NAMALWA (cell line): Measurements from ENCODE around the gene FEM1C.

Experiments used
- DNase-seq: peaks from one replicate; pipeline ENCODE4 v3.0.0-alpha.2; 2015; ENCODE audit warnings: low spot score

Gene FEM1C

DNA sequence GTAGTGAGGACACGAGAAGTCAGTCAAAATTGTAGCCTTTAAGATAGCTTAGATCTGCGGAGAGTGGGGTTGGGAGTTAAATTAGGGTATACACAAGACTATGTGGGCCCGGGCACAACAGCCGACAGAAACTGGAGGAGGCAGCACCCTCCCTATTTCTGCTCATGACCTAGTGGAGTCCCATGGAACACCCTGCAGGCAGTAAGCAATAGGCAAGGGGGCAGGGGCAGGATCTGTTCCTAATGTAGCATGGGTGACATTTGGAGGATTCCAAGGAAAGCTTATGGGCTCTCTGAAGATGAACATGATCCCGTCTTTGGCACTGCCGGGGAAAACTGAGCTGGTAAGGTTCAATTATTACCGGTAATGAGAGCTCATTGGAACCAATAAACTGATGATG lies 67.0 kb downstream of the FEM1C start:
- no peak for DNase-seq

GRCh38 chr5:115475788-115476187 lies 68.8 kb downstream of the FEM1C start:
- no peak for DNase-seq

DNA sequence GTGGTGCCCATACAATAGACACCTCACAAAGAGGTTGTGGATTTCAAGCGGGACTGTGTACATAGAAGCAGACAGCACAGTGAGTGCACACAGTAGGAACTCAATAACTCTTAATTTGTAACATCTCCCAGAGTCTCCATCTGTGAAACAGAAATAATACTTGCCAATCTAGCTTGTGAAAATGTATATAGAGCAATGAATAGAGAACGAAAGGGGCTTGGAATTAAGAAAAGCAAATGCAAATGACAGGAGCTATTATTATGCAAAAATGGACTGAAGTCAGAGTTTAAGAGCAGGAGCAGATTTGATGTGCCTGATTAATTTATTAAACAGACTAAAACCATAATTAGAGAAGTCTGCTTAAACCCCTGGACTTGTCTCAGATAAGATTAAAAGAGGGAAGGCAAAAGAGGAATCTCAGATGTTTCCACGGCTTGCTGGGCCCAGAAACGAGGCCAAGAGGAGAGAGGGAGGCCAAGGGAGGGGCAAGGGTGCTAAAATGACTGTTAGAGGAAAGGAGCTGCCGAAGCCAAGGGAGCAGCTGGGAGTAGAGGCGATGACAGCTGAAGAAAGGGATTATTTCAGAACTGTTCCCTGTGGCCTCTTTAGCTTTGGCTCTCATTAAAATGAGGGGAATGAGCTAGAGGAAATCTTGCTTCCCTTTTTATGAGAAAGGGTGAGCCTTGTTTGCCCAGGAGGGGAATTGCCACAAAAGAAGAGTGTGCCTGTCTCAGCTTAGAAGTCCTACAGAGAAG lies 72.1 kb downstream of the FEM1C start:
- no peak for DNase-seq

DNA sequence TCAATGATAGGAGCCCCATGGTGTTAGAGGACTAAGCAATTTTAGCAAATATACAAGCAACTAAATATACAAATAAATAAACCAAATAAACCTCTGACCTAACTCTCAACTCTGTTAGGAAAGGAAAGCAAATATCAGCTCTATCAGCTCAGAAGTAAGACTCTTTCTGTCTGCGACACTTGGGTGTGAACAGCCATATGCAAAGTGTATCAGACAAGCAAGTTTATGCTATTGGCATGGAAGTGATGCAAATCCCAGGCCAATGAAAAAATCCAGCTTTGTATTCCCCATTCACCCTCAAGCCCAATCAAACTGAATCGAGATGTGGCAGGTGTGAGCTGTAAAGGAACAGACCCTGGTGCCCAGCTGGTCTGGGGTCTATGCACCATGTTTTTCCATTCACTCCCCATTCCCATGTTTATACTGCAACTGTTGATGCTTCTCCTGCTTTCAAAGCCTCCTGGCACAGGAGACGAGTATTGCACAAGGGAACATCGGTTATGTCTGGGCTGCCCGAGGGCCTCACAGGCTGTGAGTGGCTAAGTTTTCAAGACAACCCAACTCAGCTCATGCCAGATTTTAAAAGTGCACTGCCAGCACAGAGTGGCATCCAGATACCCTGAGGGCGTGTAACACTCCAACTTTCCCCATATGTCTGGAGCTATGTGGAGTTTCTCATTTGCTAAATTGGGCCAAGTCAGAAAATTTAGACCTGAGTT lies 73.1 kb downstream of the FEM1C start:
- no peak for DNase-seq

DNA sequence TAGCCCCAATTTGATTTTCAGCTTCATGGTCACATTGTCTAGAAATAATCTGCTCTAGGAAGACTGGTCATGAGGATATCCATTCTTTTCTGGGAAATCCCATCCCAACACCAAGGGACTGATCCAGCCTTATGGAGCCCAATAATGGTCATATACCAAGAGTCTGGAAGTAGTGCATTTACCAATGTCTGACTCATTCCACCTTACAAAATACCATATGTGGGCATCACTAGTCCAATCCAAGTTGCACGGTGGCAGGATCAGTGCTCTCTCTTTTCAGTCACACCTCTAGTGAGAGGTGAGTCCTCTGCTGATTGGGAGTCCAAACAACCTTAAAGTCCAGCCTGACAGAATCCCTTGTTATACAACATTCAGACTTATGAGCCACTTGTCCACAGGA lies 73.7 kb downstream of the FEM1C start:
- DNase-seq, result no peak
